ENCODE data around the gene IQGAP1.
"Not testable (repeated sequence)": the region's sequence is repeated elsewhere in the genome, so short reads cannot be mapped to it uniquely, and the experiment has no call there.

IQGAP1 gene

DNA sequence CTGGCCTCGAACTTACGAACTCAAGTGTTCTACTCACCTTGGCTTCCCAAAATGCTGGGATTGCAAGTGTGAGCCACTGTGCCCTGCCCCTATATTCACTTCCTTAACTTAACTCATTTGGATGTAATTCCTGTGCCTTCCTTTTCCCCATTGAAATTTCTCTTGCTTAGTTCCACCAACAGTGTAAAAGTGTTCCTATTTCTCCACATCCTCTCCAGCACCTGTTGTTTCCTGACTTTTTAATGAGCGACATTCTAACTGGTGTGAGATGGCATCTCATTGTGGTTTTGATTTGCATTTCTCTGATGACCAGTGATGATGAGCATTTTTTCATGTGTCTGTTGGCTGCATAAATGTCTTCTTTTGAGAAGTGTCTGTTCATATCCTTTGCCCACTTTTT, 21.5 kb downstream of the IQGAP1 start:
- not testable (repeated sequence) for DNase-seq (ENCODE audit: low read depth in 4 of 4, low spot score in 1 of 4)

DNA sequence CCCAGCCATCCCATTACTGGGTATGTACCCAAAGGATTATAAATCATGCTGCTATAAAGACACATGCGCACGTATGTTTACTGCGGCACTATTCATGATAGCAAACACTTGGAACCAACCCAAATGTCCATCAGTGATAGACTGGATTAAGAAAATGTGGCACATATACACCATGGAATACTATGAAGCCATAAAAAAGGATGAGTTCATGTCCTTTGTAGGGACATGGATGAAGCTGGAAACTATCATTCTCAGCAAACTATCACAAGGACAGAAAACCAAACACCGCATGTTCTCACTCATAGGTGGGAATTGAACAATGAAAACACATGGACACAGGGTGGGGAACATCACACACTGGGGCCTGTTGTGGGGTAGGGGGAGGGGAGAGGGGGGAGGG, 22.3 kb downstream of the IQGAP1 start:
- not testable (repeated sequence) for DNase-seq (ENCODE audit: low read depth in 4 of 4, low spot score in 1 of 4)

DNA sequence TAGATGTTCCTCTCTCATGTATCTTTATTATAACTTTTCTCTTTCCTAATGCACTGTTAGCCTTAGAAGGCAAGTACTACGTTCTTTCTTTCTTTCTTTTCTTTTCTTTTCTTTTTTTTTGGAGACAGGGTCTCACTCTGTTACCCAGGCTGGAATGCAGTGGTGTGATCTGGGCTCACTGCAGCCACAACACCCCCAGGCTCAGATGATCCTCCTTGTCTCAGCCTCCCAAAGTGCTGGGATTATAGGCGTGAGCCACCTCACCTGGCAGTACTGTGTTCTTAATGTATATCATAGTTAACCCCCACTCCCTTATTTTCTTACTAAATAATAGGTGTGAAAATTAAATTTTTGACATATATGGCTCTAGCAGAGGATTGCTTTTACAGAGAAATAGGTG, 23.1 kb downstream of the IQGAP1 start:
- DNase-seq (ENCODE audit: low read depth in 4 of 4, low spot score in 1 of 4): no peak

GRCh38 chr15:90412356-90413194, 24.5 kb downstream of the IQGAP1 start:
- DNase-seq (ENCODE audit: low read depth in 4 of 4, low spot score in 1 of 4): no peak

GRCh38 chr15:90413411-90414379, 25.7 kb downstream of the IQGAP1 start:
- DNase-seq (ENCODE audit: low read depth in 4 of 4, low spot score in 1 of 4): no peak

- no peak for DNase-seq (ENCODE audit: low read depth in 4 of 4, low spot score in 1 of 4)
Observed at GRCh38 chr15:90414408-90415028, 26.5 kb downstream of the IQGAP1 start.

DNA sequence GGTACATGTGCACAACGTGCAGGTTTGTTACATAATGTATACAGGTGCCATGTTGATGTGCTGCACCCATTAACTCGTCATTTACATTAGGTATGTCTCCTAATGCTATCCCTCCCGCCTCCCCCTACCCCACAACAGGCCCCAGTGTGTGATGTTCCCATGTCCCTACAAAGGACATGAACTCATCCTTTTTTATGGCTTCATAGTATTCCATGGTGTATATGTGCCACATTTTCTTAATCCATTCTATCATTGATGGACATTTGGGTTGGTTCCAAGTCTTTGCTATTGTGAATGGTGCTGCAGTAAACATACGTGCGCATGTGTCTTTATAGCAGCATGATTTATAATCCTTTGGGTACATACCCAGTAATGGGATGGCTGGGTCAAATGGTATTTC, 28.0 kb downstream of the IQGAP1 start:
- not testable (repeated sequence) for DNase-seq (ENCODE audit: low read depth in 4 of 4, low spot score in 1 of 4)

DNA sequence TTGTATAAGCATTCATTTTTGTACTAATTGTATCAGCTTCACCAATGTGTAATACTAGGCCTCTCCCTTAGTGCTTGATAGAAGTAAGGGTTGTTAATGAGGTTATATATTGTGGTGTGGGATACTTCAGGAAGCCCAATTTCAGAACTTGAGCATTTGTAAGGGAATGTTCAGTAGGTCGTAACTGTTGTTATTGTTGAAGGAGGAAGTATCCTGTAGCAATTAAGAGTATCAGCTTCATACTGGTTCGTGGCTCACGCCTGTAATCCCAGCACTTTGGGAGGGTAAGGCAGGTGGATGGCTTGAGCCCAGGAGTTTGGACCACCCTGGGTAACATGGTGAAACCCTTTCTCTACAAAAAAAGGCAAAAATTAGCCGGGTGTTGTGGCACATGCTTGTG, 30.6 kb downstream of the IQGAP1 start:
- no peak for DNase-seq (ENCODE audit: low read depth in 4 of 4, low spot score in 1 of 4)

GRCh38 chr15:90419206-90419605, 31.2 kb downstream of the IQGAP1 start:
- no peak for DNase-seq (ENCODE audit: low read depth in 4 of 4, low spot score in 1 of 4)

- DNase-seq (ENCODE audit: low read depth in 4 of 4, low spot score in 1 of 4): peak in 2 of 4 experiments; percentile 15 to 36
Observed at GRCh38 chr15:90419738-90420406, 31.8 kb downstream of the IQGAP1 start.

- DNase-seq (ENCODE audit: low read depth in 4 of 4, low spot score in 1 of 4): no peak
Observed at GRCh38 chr15:90420451-90420850, 32.4 kb downstream of the IQGAP1 start.

DNA sequence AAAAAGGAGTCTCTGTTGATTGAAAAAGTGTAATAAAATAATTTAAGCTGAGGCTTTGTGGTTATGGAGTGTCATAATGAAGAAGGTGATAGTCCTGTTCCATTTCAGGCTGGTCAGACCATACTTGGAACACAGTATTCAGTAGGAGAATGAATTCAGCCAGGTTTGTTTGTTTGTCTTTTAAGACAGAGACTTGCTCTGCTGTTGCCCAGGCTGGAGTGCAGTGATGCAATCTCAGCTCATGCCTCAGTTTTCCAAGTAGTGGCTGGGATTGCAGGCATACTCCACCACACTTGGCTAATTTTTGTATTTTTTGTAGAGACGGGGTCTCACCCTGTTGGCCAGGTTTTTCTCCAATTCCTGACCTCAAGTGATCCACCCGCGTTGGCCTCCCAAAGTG, 33.5 kb downstream of the IQGAP1 start:
- no peak for DNase-seq (ENCODE audit: low read depth in 4 of 4, low spot score in 1 of 4)

DNA sequence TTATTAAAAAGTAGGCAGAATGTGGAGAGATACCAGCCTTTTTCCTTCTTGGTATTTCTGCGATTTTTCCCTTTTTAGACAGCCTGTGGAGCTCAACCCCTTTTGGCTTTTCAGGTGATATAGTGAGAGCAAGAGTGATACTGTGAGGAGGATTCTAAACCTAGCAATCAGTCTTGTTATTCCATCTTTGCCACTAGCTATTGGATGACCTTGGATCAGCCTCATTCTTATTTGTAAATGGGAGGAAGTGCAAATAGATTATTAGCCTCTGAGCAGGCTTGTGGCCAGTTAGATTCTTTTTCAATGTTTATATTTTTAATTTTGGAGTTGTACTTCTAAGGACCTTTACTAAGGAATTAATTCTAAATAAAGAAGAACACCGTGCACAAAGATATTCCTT, 34.0 kb downstream of the IQGAP1 start:
- DNase-seq (ENCODE audit: low read depth in 4 of 4, low spot score in 1 of 4): no peak

DNA sequence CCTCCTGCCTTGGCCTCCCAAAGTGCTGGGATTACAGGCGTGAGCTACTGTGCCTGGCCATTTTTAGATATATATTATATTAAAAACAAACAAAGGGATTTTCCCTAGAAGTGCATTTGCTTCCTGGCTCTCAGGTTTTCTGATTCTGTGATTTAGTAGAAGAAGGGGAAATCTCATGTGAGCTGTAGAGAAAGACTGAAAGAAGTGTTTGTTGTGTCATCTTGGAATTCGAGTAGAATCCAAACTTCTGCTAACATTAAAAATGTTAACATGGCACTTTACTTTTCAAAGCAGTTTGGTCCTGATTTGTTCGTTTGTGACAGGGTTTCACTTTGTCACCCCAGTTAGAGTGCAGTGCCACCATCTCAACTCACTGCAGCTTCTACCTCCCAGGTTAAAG, 34.9 kb downstream of the IQGAP1 start:
- no peak for DNase-seq (ENCODE audit: low read depth in 4 of 4, low spot score in 1 of 4)

DNA sequence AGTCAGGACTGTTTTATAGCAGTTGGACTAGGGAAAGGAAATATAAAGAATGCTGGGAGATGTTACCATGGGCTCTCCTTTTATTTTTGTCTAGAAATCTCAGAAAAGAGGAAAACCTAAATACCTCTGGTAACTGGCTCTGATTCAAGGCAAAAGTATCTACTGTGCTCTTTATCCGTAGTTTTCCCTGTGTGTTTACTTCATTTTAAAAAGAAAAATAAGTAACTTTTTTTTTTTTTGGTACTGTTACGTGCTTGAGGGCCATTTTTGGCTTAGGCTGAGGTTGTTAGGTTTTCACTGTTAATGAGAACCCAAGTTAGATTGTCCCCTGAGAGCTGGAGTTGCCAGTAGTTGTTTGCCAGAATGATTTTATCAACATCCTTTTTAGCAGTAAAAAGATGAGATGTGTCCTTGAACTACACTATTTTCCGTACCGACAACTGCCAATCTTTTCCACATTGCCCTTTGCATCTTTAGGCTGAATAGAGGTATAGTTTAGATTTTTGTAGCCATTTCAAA, 35.8 kb downstream of the IQGAP1 start:
- no peak for DNase-seq (ENCODE audit: low read depth in 4 of 4, low spot score in 1 of 4)

- no peak for DNase-seq (ENCODE audit: low read depth in 4 of 4, low spot score in 1 of 4)
Observed at GRCh38 chr15:90425726-90426346, 37.8 kb downstream of the IQGAP1 start.

- no peak for DNase-seq (ENCODE audit: low read depth in 4 of 4, low spot score in 1 of 4)
Observed at GRCh38 chr15:90427185-90427584, 39.1 kb downstream of the IQGAP1 start.

GRCh38 chr15:90432253-90432652, 44.2 kb downstream of the IQGAP1 start:
- no peak for DNase-seq (ENCODE audit: low read depth in 4 of 4, low spot score in 1 of 4)

DNA sequence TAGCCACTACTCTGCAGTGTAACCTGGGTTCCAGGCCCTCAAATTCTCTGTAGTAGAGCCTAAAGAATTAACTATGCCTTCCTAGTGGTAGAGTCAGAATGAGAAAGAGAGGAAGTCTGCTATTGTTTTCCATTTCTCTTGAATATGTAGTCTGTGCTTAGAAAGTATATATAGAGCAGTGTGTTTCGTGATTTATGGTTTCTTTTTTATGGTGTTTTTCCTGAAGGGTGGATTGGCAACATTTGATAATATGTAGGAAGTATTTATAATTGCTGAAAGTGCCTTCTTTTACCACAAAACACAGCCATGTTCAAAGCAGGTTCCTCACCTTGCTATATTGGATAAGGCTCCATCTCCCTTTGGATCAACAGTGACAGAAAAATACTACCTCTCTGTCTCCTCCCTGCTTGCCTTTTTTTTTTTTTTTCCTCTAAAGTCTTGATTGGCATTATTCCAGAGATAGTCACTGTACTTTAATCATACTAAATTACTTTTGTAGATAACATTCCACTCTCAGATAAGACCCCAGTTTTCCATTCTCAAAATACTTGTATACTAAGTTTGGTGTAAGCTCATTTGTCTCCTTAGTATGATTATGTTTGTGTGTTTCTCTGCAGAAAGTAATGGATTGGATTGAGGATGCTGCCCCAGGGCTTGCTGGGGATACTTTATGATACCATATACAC, 47.8 kb downstream of the IQGAP1 start:
- no peak for DNase-seq (ENCODE audit: low read depth in 4 of 4, low spot score in 1 of 4)

GRCh38 chr15:90436952-90437351, 48.9 kb downstream of the IQGAP1 start:
- DNase-seq (ENCODE audit: low read depth in 4 of 4, low spot score in 1 of 4): no peak

Measured in stimulated activated CD4-positive, alpha-beta T cell treated with anti-CD3 and anti-CD28 coated beads, Interleukin-1b, Interleukin-23, amount 100 ng/mL, for 24 hours (primary cell).